GM21423 (cell line): Measurements from ENCODE around the gene CCNL2.
"Not testable (repeated sequence)": the region's sequence is repeated elsewhere in the genome, so short reads cannot be mapped to it uniquely, and the experiment has no call there.

Experiments used
- ATAC-seq: cut with Tn5 transposase; IDR thresholded peaks from one replicate; pipeline ENCODE4 v1.9.1; 2021; ENCODE audit warnings: mild to moderate bottlenecking, moderate library complexity; ENCODE audit not compliant: unreplicated experiment

Gene CCNL2

GRCh38 chr1:1399187-1399871, at the start of gene CCNL2:
Gene CCNL2 (minus strand): TSS chr1:1399335. CDS start chr1:1399306, 29 bp downstream.
- peak; percentile 93 for ATAC-seq

GRCh38 chr1:1446631-1447030, 47.5 kb upstream of the CCNL2 start:
- not testable (repeated sequence) for ATAC-seq

DNA sequence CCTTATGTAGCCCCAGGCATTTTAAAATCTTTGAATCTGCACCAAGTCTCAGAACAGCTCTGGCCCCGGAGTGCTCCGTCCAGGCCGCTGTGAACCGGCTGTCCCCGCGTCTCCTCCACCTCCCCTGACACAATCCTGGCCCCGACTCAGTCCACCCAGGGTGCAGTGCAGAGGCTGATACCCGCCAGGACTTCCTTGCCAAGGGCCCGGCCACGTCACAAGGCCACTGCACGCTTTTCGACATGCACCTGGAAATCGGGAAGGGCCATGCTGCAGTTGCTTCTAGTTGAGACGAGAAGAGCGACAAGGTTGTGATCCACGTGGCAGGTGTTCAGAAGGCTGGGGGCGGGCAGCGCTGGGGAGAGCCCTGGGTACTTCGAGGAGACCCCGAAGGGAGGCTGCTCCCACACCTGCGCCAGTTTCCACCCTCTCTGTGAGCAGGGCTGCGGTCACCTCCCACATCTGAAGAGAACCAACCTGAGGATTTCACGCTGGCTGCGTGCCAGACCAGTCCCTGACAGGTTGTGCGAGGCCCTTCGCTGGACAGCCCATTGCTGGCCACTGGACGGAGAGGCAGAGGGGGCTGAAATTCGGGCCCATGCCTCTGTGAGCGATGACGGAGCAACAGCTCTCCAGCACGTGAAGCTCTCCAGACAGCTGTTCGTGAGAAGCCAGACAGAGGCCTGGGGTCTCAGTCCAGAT, 43.1 kb upstream of the CCNL2 start:
- no peak for ATAC-seq

- ATAC-seq, result no peak
These were observed 42.1 kb upstream of the CCNL2 start for GRCh38 chr1:1441002-1441888.

DNA sequence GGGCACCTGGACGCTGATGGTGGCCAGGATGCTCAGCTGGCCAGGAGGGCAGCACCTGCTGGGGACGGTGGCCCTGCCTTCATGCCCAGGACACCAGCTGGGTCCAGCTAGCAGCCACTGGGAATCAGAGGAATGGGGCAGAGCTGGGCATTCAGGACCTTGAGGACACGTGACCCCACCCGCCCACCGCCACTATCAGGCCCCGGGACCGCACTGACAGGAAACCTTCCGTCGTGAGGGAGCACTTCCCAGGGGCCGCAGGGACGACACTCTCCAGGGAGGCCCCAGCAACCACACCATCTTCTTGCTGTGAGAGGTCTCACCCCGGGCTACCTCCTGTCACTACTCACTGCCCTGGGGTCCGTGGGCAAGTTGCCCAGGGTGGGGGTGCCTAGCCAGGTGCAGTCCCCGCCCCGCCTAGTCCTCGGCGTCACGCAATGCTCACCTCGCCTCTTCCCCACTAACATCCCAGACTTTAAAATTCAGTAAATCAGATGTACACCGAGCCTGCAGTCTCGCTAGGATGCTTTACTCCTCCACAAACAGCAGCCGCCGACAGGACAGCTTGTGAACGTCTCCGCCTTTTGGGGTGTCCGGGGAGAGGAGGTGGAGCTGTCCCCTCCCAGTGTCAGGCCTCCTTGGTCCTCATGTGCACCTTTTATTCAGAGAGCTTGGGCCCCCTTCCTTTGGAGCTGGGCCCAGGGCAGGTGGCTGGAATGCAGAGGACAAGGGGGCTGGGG, 41.3 kb upstream of the CCNL2 start:
- no peak for ATAC-seq

DNA sequence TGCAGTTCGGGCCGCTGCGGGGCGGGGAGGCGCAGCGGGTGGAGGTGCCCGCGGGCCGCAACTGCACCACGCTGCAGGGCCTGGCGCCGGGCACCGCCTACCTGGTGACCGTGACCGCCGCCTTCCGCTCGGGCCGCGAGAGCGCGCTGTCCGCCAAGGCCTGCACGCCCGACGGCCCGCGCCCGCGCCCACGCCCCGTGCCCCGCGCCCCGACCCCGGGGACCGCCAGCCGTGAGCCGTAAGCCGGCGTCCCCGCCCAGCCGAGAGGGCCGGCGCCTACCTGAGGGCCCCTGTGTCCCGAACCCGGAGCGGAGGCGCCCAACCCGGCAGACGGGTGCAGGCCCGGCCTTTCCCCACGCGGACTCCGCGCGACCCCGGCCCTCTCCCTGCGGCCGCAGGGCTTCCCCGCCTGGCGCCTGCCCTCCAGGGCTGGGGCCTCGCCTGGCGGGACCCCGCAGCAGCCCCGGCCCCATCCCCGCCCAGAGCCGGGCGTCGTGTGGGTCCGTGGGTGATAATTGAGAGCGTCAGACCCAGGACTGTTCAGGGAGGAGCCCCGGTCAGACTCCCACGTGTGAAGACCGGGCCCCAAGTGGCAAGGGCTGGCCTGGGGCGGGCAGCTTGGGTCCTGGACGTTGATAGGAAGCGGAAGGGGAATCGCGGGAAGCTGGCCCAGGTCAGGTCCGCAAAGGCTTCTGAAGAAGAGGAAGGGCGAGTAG, 40.6 kb upstream of the CCNL2 start:
- no peak for ATAC-seq

DNA sequence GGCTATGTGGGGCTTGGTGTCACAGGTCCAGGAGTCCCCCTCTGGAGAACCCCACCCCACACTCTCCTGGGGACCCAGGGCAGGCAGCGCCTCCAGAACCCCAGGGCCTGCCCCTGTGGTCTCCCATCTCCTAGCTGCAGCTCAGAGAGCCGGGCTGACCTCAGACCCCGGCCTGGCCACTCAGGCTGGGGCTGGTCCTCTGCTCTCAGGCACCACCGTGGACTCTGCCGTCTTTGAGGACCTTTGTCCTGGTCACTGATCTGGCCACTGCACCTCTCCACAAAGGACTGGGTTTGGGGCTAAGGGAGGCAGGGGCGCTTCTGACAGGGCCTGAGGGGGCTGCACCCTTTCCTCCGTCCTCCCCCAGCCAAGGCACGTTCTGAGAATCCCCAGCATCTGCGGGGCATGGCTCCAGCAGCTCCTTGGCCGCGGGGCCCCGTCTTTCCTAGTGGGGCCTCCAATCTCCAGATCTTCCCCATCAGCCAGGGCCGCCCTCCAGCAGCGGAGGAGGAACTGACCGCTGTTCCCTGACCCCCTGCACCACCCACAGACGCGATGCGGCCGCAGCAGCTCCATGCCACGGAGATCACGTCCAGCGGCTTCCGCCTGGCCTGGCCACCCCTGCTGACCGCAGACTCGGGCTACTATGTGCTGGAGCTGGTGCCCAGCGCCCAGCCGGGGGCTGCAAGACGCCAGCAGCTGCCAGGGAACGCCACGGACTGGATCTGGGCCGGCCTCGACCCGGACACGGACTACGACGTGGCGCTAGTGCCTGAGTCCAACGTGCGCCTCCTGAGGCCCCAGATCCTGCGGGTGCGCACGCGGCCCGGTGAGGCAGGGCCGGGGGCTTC, 39.6 kb upstream of the CCNL2 start:
- ATAC-seq, result no peak

- ATAC-seq, result peak; percentile 62
These were observed 38.8 kb upstream of the CCNL2 start for GRCh38 chr1:1437904-1438376.

GRCh38 chr1:1437033-1437903, 38.1 kb upstream of the CCNL2 start:
- no peak for ATAC-seq

DNA sequence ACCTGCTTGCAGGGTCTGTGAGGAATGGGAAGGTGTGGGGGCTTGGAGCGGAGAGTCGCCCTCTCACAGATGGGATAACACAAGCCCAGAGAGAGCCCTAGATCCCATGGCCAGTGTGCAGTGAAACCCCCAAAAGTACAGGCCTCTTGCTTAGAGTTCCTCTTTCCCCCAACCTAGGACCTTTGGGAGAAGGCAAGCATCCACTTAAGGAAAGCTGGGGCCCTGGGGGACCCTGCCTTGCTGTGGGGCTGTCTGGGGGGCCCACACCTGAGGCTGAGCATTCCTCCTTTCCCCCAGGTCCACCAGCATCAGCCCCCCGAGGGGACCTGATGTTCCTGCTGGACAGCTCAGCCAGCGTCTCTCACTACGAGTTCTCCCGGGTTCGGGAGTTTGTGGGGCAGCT, 37.5 kb upstream of the CCNL2 start:
- no peak for ATAC-seq

DNA sequence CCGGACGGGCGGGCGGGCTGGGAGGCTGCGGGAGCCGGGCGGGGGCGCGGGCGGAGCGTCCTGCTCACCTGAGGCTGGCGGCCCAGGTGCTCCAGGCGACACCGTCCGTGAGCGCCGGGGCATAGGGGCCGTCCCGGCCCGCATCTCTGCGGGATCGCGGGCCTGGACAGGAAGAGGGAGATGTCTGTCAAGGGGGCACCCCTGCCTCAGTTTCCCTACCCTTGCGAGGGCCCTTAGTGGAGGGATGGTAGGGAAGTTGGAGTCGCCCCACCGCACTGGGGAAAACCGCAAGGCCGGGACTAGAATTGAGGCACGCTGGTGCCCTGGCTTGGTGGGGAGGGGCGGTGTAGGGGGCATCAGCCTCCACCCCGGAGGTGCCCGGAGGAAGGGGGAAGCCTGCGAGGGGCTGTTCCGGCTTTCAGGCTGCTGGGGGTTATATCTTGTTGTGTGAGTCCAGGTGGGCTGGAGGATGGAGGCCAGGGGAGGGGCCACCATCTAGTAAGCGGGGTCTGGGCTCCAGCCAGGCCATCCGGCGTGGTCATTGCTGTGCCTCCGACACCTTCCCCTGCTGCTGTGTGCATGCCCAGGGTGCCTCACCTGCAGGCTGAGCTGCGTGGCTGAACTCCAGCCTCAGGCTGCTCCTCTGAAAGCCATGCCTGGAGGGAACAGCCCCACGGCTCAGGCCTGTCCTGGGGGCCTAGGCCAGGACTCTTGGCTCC, 36.9 kb upstream of the CCNL2 start:
- no peak for ATAC-seq

DNA sequence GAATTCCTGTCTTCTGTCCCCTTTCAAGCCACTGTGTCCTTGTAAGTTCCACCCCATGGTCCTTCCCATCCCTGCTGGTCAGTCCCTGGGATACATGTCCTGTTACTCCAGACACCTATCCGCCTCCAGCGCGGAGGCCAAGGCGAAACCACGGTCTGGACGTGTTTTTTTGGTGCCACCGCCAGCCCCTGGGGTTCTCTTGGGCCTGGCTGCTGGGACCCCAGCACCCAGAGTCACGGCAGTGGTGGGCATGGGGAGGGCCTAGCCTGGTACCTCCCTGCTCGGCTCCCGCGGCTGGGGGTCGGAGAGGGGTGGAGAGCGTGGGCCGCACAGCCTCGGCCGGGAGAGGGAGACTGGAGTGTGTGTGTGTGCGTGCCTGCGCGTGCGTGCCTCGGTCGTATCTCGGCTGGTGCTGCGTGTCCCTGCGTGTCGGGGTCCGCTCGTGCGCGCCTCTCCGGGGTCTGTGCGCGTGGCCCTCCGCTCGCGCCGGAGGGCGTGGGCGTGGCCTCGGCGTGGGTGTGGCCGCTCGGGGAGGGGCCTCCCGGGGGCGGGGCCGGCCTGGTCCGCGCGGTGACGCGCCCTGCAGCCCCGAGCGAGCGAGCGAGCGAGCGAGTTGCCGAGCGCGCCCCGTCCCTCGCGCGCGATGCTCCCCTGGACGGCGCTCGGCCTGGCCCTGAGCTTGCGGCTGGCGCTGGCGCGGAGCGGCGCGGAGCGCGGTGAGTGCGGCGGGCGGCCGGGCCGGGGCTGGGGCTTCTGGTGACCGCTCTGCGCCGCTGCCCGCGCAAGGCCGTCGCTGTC, 36.2 kb upstream of the CCNL2 start, which contains the start of gene VWA1:
VWA1 (plus strand) TSS at position 585 of the 798 bp plus-strand sequence; CDS start at position 644, 59 bp downstream.
- no peak for ATAC-seq

GRCh38 chr1:1434824-1435105, 35.6 kb upstream of the CCNL2 start:
- no peak for ATAC-seq

DNA sequence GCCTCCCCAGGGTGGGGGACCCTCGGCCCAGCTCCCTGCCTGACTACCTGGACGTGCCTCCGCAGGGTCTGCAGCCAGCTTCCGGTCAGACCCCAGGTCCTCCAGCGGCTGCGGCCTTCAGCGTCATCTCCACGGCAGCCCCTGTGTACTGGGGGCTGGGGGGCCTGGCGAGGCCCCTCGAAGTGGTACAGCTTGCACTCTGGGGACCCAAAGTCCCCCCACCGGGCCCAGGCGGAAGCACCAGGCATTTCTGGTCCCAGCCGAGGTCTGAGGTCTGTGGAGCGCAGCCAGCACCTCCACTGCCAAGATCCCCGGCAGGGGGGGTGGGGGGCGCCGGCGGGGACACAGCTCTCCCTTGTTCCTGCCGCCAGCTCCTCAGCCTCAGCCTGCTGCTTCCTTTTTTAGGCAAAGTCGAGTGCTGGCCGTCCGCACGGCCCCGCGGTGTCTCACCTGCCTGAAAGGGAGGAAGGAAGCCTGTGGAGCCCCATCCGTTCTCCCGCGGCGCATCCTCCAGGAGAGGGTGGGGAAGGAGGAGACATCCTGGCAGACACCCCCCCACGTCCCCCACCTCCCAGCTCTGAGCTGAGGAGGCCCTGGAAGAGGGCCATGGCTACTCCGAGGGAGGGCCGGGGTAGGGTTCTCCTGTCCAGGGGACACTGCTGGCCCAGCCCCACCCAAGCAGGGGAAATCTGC, 35.1 kb upstream of the CCNL2 start:
- no peak for ATAC-seq

GRCh38 chr1:1433804-1434130, 34.6 kb upstream of the CCNL2 start:
- no peak for ATAC-seq
